NCI-H510A (cell line): ENCODE measurements around the gene FLNC.

ENCODE experiments used
- DNase-seq: peaks from one replicate; lab custom pipeline; 2025; lab: John Stamatoyannopoulos, UW

FLNC gene

GRCh38 chr7:128893251-128894100, 63.3 kb downstream of the FLNC start:
- no peak for DNase-seq

GRCh38 chr7:128894101-128894440, 63.9 kb downstream of the FLNC start:
- no peak for DNase-seq

- no peak for DNase-seq
These were observed 65.1 kb downstream of the FLNC start for GRCh38 chr7:128895320-128895719.

GRCh38 chr7:128899392-128899791, 69.2 kb downstream of the FLNC start:
- no peak for DNase-seq

- DNase-seq: no peak
These were observed 70.0 kb downstream of the FLNC start for GRCh38 chr7:128900237-128900636.

GRCh38 chr7:128902761-128903585, 72.8 kb downstream of the FLNC start:
- no peak for DNase-seq

GRCh38 chr7:128903621-128904361, 73.6 kb downstream of the FLNC start:
- no peak for DNase-seq

- DNase-seq: no peak
These were observed 74.4 kb downstream of the FLNC start for GRCh38 chr7:128904381-128905197.

GRCh38 chr7:128906001-128906765, 76.0 kb downstream of the FLNC start:
- DNase-seq: no peak

- DNase-seq: no peak
These were observed 76.8 kb downstream of the FLNC start for GRCh38 chr7:128906766-128907559.
